Neutrophil (primary cell): ENCODE results near the gene GPD2.

ENCODE experiments used
- H3K27ac ChIP-seq: fragments of 200-600 bp; sonication (generic); 2 replicates; pipeline ENCODE4 v1.5.1; 2016; ENCODE audit warnings: mild to moderate bottlenecking, moderate library complexity
- H3K27me3 ChIP-seq: fragments of 200-600 bp; sonication (generic); 2 replicates; pipeline ENCODE4 v1.6.0; 2016; ENCODE audit warnings: mild to moderate bottlenecking
- H3K36me3 ChIP-seq: fragments of 200-600 bp; sonication (generic); 2 replicates; pipeline ENCODE4 v1.5.1; 2017
- H3K4me1 ChIP-seq, 2 experiments: fragments of 200-600 bp in 1 of 2; sonication (generic) in 1 of 2; 1 replicate in 1 of 2; 2 replicates in 1 of 2; pipeline versions ENCODE4 v1.5.1 to v1.6.1; 2013 to 2016; ENCODE audit warnings: low read depth in 1 of 2, low read length in 1 of 2, mild to moderate bottlenecking in 1 of 2, moderate library complexity in 1 of 2; ENCODE audit not compliant: control insufficient read depth in 1 of 2, insufficient read depth in 1 of 2
- H3K4me3 ChIP-seq, 2 experiments: fragments of 200-600 bp in 1 of 2; sonication (generic) in 1 of 2; 1 replicate in 1 of 2; 2 replicates in 1 of 2; pipeline ENCODE4 v1.5.1; 2013 to 2016; ENCODE audit warnings: low read depth in 1 of 2, low read length in 1 of 2, mild to moderate bottlenecking in 1 of 2, moderate library complexity in 1 of 2
- H3K9me3 ChIP-seq: fragments of 200-600 bp; sonication (generic); 2 replicates; pipeline ENCODE4 v1.5.1; 2016
- TF ChIP-seq, protein P1 (sequence below): fragments of 200-600 bp; sonication (generic); IDR thresholded peaks from 2 replicates; pipeline ENCODE4 v1.5.1; 2016; ENCODE audit warnings: antibody characterized with exemption

Gene GPD2

DNA sequence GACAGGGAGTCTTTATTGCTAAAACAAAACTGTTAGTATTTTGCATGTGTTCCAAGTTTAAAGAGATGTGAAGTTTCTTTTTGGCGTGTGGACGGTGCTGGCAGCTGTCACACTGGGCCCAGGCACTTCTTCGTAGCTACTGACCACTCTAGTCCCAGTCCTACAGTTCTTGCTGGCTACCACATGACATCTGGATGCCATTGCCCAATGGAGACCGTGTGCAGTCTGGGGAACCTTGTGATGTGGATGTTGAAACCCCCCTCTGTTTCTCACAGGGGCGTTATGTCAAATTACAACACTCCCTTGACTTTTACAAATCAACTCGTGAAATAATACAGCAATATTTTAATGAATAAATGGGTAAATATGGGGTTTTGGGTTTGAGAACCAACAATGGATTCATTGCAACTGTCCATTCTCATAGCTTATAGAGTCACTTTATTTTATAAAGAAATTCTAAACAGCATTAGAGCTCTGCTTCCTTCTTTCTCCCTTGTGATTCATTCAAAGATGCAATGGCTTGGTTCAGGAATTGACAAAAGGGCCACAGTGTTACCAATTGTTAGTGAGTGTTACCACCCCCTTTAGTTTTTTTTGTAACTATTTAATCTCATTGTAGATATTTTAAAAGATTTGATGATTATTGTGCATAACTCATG is 1.2 kb downstream of the GPD2 start:
- Histone ChIP-seq H3K27me3 (no peaks in the 10 kb centered on the region), H3K27ac (peak overlapping the region; percentile 84), H3K36me3 (no peaks in the 10 kb centered on the region), H3K4me3 (peak overlapping the region; percentile 83 to 85), H3K4me1 (peaks cover 29 to 33% of the 10 kb centered on the region in 2 experiments), H3K9me3 (no peaks in the 10 kb centered on the region)
- TF ChIP-seq, protein P1, sequence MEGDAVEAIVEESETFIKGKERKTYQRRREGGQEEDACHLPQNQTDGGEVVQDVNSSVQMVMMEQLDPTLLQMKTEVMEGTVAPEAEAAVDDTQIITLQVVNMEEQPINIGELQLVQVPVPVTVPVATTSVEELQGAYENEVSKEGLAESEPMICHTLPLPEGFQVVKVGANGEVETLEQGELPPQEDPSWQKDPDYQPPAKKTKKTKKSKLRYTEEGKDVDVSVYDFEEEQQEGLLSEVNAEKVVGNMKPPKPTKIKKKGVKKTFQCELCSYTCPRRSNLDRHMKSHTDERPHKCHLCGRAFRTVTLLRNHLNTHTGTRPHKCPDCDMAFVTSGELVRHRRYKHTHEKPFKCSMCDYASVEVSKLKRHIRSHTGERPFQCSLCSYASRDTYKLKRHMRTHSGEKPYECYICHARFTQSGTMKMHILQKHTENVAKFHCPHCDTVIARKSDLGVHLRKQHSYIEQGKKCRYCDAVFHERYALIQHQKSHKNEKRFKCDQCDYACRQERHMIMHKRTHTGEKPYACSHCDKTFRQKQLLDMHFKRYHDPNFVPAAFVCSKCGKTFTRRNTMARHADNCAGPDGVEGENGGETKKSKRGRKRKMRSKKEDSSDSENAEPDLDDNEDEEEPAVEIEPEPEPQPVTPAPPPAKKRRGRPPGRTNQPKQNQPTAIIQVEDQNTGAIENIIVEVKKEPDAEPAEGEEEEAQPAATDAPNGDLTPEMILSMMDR, result no peak

DNA sequence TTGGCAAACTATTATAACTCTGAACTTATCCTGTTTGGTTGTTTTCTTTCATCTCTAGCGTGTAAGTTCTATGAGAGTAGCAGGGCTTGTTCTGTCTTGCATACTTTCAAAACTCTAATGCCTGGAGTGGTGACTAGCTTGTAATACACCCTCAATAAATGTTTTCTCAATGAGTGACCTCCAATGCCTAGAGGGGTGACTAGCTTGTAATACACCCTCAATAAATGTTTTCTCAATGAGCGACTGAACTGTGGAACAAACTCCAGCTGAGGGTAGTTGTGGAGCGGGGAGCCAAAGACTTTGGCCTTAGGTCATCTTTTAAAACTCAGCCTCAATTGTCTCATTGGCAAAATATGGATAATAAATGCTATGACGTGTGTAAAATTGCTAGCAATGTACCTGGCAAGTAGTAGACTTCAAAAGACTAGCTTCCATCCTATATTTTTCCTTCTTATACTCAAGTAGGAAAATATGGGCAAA is 1.8 kb downstream of the GPD2 start:
- Histone ChIP-seq H3K9me3 (no peaks in the 10 kb centered on the region), H3K27me3 (no peaks in the 10 kb centered on the region), H3K4me3 (peak overlapping the region; percentile 83 to 85), H3K27ac (peak overlapping the region; percentile 84), H3K4me1 (peaks cover 29 to 33% of the 10 kb centered on the region in 2 experiments), H3K36me3 (no peaks in the 10 kb centered on the region)
- TF ChIP-seq, protein P1, result no peak

DNA sequence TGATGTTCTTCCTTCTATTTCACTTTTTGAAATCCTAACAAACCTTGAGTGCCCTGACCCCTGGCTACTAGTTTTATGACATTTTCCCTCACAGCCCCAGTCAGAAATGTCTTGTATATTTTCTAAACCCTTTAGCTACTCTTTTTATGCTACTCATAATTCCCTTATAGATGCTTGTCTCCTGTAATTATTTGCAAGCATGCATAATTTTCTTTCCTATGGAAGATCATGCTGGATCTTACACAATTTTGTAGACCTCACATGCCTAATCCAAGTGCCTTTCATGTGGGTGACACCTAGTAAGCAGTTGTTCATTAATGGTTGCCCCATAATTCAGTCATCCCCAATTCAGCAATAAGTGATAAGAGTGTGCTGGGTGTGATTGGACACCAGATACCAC is 6.9 kb downstream of the GPD2 start:
- H3K9me3 ChIP-seq, result no peaks in the 10 kb centered on the region
- H3K4me1 ChIP-seq, result peaks cover 17 to 19% of the 10 kb centered on the region in 2 experiments
- H3K27ac ChIP-seq, result no peak overlapping the region
- no peak overlapping the region for H3K4me3 ChIP-seq
- H3K27me3 ChIP-seq, result no peaks in the 10 kb centered on the region
- TF ChIP-seq, protein P1, result no peak
- H3K36me3 ChIP-seq, result no peaks in the 10 kb centered on the region

DNA sequence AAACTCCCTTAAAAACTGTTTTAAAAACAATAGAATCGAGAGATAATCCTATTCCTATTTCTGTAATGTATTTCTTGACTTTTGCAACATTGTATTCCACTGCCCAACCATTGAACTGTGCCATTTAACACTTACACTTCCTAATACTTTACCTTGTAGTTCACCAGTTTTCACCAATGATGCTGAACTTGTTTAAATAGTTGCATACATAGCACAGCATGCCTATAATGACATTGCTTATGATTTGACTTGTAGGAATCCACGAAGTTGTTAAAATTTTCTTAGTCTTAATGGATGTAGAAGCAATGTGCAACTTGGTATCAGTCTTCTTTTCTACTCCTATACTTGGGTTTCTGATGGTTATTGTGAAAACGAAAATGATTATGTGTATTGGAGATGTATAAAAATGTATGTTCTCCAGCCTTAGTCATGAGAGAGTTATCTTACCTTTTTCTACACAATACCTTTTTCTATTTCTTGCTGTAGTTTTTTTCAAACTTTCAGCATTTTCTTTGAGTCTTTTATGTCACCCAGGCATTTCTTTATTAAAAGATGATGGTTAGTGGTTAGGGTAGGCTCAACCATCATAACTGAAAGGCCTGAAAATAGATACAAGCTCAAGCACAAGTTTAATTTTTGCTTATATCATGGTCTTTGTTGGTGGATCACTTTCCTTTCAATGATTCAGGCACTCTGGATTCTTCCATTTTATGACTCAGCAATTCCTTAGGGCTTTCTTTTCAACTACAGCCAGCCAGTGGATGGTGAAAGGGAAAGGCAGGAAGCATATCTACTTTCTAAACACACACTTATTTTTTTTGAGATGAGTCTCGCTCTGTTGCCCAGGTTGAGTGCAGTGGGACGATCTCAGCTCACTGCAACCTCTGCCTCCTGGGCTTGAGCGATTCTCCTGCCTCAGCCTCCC is 9.4 kb downstream of the GPD2 start:
- TF ChIP-seq, protein P1, result no peak
- Histone ChIP-seq H3K27me3 (no peaks in the 10 kb centered on the region), H3K9me3 (no peaks in the 10 kb centered on the region), H3K4me1 (peaks cover 21 to 23% of the 10 kb centered on the region in 2 experiments), H3K27ac (no peak overlapping the region), H3K4me3 (no peak overlapping the region), H3K36me3 (no peaks in the 10 kb centered on the region)

DNA sequence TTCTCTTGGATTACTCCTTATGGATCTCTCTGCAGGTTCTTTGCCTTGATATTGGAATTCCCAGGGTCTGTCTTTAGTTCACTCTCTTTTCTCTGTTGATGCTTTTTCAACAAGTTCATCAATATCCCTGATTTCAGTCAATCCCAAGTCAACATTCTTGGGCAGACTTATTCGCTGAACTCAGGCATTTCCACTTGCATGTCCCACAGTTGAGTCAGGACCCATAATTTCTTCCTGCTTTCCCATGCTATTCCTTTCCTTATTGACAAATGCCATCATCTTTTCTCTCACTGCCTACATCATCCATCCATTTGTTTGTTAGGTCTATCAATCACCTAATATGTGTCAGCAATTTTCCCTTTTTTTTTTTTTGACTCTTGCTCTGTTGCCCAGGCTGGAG is 11.6 kb downstream of the GPD2 start:
- no peak overlapping the region for H3K27ac ChIP-seq
- no peak overlapping the region for H3K4me3 ChIP-seq
- H3K4me1 ChIP-seq, result peaks cover 24 to 28% of the 10 kb centered on the region in 2 experiments
- H3K9me3 ChIP-seq, result no peaks in the 10 kb centered on the region
- TF ChIP-seq, protein P1, result no peak
- H3K27me3 ChIP-seq, result no peaks in the 10 kb centered on the region
- no peaks in the 10 kb centered on the region for H3K36me3 ChIP-seq
